ENCODE results near the gene KAZALD1.
A peak's percentile ranks its signal among the peaks of the same experiment; 100 is the strongest.

The KAZALD1 gene

DNA sequence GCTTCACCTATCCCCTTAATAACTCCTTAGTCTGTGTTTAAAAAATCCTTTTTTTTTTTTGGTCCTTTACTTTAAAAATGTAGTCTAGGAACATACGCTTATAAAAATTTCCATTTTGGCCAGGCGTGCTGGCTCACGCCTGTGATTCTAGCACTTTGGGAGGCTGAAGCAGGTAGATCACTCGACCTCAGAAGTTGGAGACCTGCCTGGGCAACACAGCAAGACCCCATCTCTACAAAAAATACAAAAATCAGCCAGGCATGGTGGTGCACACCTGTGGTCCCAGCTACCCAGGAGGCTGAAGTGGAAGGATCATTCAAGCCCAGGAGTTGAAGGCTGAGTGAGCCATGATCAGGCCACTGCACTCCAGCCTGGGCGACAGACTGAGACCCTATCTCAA is 14.8 kb downstream of the KAZALD1 start:
- no peaks in the 10 kb centered on the region for H3K9me3 ChIP-seq (ENCODE audit: control insufficient read depth, insufficient read depth, low read depth, low read length)
- no peaks in the 10 kb centered on the region for H3K36me3 ChIP-seq (ENCODE audit: control insufficient read depth in 2 of 2, insufficient read depth in 1 of 2, low read length in 2 of 2)
- no peak for TF ChIP-seq SETDB1 (IDR thresholded peaks at IDR 0.05; ENCODE audit: insufficient read length, low read length)
- TF ChIP-seq ZNF121 (tag by site-specific recombination; IDR thresholded peaks at IDR 0.05): peak; percentile 91
- ChIA-PET POLR2A (no interaction called here), CTCF (interaction anchor here (0.6 to 3.5 kb wide), 10 partner anchors 9 to 165 kb away, joined by 3 to 23 read pairs (median 5); no protein-coding TSS in a partner anchor)
- H3K4me3 ChIP-seq (ENCODE audit: low read depth, low read length): no peak overlapping the region
- H3K4me1 ChIP-seq (ENCODE audit: control insufficient read depth, insufficient read depth, low read length): no peaks in the 10 kb centered on the region
- H3K27ac ChIP-seq (ENCODE audit: extremely low read depth, low read depth, low read length): no peak overlapping the region

- no peaks in the 10 kb centered on the region for H3K9me3 ChIP-seq (ENCODE audit: control insufficient read depth, insufficient read depth, low read depth, low read length)
- ChIA-PET CTCF (interaction anchor here (0.6 to 2.8 kb wide), 12 partner anchors 14 to 615 kb away, joined by 3 to 11 read pairs (median 4); no protein-coding TSS in a partner anchor), POLR2A (no interaction called here)
- H3K4me1 ChIP-seq (ENCODE audit: control insufficient read depth, insufficient read depth, low read length): no peaks in the 10 kb centered on the region
- H3K36me3 ChIP-seq (ENCODE audit: control insufficient read depth in 2 of 2, insufficient read depth in 1 of 2, low read length in 2 of 2): no peaks in the 10 kb centered on the region
- no peak for TF ChIP-seq ZBTB6 (tag by site-specific recombination; IDR thresholded peaks at IDR 0.05)
- no peak for TF ChIP-seq ZNF501 (tag by site-specific recombination; IDR thresholded peaks at IDR 0.05)
- no peak for TF ChIP-seq ZNF274 (IDR thresholded peaks at IDR 0.05; ENCODE audit: low read length)
- no peak for TF ChIP-seq ZNF274 (tag by site-specific recombination; IDR thresholded peaks at IDR 0.05; ENCODE audit: borderline replicate concordance)
- TF ChIP-seq ELK4 (IDR thresholded peaks at IDR 0.05; ENCODE audit: borderline replicate concordance, low read depth, low read length): no peak
- TF ChIP-seq, protein P1, sequence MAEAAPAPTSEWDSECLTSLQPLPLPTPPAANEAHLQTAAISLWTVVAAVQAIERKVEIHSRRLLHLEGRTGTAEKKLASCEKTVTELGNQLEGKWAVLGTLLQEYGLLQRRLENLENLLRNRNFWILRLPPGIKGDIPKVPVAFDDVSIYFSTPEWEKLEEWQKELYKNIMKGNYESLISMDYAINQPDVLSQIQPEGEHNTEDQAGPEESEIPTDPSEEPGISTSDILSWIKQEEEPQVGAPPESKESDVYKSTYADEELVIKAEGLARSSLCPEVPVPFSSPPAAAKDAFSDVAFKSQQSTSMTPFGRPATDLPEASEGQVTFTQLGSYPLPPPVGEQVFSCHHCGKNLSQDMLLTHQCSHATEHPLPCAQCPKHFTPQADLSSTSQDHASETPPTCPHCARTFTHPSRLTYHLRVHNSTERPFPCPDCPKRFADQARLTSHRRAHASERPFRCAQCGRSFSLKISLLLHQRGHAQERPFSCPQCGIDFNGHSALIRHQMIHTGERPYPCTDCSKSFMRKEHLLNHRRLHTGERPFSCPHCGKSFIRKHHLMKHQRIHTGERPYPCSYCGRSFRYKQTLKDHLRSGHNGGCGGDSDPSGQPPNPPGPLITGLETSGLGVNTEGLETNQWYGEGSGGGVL (tag by site-specific recombination; IDR thresholded peaks at IDR 0.05): no peak
- TF ChIP-seq REST (tag by site-specific recombination; IDR thresholded peaks at IDR 0.05): no peak
- TF ChIP-seq WT1 (tag by site-specific recombination; IDR thresholded peaks at IDR 0.05): no peak
- TF ChIP-seq, protein P2, sequence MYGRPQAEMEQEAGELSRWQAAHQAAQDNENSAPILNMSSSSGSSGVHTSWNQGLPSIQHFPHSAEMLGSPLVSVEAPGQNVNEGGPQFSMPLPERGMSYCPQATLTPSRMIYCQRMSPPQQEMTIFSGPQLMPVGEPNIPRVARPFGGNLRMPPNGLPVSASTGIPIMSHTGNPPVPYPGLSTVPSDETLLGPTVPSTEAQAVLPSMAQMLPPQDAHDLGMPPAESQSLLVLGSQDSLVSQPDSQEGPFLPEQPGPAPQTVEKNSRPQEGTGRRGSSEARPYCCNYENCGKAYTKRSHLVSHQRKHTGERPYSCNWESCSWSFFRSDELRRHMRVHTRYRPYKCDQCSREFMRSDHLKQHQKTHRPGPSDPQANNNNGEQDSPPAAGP (tag by site-specific recombination; IDR thresholded peaks at IDR 0.05): no peak
- TF ChIP-seq, protein P3, sequence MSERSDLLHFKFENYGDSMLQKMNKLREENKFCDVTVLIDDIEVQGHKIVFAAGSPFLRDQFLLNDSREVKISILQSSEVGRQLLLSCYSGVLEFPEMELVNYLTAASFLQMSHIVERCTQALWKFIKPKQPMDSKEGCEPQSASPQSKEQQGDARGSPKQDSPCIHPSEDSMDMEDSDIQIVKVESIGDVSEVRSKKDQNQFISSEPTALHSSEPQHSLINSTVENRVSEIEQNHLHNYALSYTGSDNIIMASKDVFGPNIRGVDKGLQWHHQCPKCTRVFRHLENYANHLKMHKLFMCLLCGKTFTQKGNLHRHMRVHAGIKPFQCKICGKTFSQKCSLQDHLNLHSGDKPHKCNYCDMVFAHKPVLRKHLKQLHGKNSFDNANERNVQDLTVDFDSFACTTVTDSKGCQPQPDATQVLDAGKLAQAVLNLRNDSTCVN (tag by site-specific recombination; optimal IDR thresholded peaks at IDR 0.05): no peak
- no peak for TF ChIP-seq ZNF132 (tag by site-specific recombination; IDR thresholded peaks at IDR 0.05; ENCODE audit: borderline replicate concordance)
- no peak overlapping the region for H3K27ac ChIP-seq (ENCODE audit: extremely low read depth, low read depth, low read length)
- no peak overlapping the region for H3K4me3 ChIP-seq (ENCODE audit: low read depth, low read length)
These were observed 18.1 kb downstream of the KAZALD1 start for GRCh38 chr10:101079874-101080273.

All from HEK293 (cell line).